Measurements from ENCODE around the gene CHMP6.

- TF ChIP-seq POLR2A (IDR thresholded peaks at IDR 0.05) (no peak), EP300 (IDR thresholded peaks at IDR 0.05) (no peak)
- TF ChIP-seq, protein P1, sequence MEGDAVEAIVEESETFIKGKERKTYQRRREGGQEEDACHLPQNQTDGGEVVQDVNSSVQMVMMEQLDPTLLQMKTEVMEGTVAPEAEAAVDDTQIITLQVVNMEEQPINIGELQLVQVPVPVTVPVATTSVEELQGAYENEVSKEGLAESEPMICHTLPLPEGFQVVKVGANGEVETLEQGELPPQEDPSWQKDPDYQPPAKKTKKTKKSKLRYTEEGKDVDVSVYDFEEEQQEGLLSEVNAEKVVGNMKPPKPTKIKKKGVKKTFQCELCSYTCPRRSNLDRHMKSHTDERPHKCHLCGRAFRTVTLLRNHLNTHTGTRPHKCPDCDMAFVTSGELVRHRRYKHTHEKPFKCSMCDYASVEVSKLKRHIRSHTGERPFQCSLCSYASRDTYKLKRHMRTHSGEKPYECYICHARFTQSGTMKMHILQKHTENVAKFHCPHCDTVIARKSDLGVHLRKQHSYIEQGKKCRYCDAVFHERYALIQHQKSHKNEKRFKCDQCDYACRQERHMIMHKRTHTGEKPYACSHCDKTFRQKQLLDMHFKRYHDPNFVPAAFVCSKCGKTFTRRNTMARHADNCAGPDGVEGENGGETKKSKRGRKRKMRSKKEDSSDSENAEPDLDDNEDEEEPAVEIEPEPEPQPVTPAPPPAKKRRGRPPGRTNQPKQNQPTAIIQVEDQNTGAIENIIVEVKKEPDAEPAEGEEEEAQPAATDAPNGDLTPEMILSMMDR (IDR thresholded peaks at IDR 0.05) = no peak
These were observed 39.3 kb downstream of the CHMP6 start for GRCh38 chr17:81030741-81031565.
